Brain microvascular endothelial cell (primary cell): Measurements from ENCODE around the gene FAM131B.

Experiments used
- DNase-seq: peaks from one replicate; pipeline ENCODE4 v3.0.0-alpha.2; 2020
- H3K27ac ChIP-seq: fragments of 250-450 bp; sonication (Bioruptor Pico); 2 replicates; pipeline ENCODE4 v1.5.1; 2020; ENCODE audit warnings: mild to moderate bottlenecking, moderate library complexity
- H3K27me3 ChIP-seq: fragments of 250-450 bp; sonication (Bioruptor Pico); replicated peaks from 2 replicates; pipeline ENCODE4 v1.5.1; 2020; ENCODE audit warnings: mild to moderate bottlenecking
- H3K36me3 ChIP-seq: fragments of 250-450 bp; sonication (Bioruptor Pico); replicated peaks from 2 replicates; pipeline ENCODE4 v1.5.1; 2020; ENCODE audit warnings: mild to moderate bottlenecking
- H3K4me3 ChIP-seq: 2 replicates; pipeline ENCODE4 v1.5.1; 2011; ENCODE audit warnings: low read depth, mild to moderate bottlenecking, control low read depth, low read length, moderate library complexity
- in situ Hi-C: cut with HindIII; loops from 2 replicates; pipeline ENCODE4 v1.10.0; 2017; ENCODE audit warnings: low sequenced_read_pairs, low pct_ligation_motif_present
- TF ChIP-seq, protein P1 (sequence below): IDR thresholded peaks from 2 replicates; pipeline ENCODE4 v1.5.1; 2011; ENCODE audit warnings: low read depth, mild to moderate bottlenecking, moderate library complexity, low read length, control low read depth, inconsistent platforms; ENCODE audit errors: missing control alignments

FAM131B gene

DNA sequence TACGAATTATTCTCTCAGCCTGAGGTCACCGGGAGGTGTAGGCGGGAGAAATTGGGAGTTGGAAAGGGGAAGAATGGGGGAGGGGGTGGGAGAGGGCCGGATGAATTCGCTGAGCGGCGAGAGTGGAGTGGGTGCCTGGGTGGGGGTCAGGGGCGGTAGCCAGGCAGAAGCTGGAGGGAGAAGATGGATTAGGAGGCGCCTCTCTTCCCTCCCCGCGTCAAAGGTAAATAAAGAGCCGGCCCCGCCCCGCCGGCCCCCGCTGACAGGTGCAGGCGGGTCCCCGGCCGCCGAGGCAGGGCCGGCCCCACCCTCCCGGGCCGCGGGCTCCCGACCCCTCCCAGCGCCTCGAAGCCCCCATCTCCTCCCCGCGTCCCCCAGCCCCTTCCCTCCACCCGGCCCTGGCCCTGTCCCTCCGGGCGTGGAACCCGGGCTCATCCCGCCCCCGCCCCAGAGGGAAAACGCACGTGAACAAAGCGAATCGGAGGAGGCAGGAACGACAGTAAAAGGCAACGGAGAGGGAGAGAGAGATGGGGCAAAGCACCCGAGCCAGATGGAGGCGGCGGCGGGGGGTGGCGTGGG is 872 bp downstream of the FAM131B start:
- no peak for DNase-seq
- Histone ChIP-seq H3K27ac (no peak overlapping the region), H3K27me3 (peaks cover 19% of the 10 kb centered on the region), H3K4me3 (peak overlapping the region; percentile 57), H3K36me3 (no peaks in the 10 kb centered on the region)
- TF ChIP-seq, protein P1, sequence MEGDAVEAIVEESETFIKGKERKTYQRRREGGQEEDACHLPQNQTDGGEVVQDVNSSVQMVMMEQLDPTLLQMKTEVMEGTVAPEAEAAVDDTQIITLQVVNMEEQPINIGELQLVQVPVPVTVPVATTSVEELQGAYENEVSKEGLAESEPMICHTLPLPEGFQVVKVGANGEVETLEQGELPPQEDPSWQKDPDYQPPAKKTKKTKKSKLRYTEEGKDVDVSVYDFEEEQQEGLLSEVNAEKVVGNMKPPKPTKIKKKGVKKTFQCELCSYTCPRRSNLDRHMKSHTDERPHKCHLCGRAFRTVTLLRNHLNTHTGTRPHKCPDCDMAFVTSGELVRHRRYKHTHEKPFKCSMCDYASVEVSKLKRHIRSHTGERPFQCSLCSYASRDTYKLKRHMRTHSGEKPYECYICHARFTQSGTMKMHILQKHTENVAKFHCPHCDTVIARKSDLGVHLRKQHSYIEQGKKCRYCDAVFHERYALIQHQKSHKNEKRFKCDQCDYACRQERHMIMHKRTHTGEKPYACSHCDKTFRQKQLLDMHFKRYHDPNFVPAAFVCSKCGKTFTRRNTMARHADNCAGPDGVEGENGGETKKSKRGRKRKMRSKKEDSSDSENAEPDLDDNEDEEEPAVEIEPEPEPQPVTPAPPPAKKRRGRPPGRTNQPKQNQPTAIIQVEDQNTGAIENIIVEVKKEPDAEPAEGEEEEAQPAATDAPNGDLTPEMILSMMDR, result no peak
- in situ Hi-C loops, result no loop called here

DNA sequence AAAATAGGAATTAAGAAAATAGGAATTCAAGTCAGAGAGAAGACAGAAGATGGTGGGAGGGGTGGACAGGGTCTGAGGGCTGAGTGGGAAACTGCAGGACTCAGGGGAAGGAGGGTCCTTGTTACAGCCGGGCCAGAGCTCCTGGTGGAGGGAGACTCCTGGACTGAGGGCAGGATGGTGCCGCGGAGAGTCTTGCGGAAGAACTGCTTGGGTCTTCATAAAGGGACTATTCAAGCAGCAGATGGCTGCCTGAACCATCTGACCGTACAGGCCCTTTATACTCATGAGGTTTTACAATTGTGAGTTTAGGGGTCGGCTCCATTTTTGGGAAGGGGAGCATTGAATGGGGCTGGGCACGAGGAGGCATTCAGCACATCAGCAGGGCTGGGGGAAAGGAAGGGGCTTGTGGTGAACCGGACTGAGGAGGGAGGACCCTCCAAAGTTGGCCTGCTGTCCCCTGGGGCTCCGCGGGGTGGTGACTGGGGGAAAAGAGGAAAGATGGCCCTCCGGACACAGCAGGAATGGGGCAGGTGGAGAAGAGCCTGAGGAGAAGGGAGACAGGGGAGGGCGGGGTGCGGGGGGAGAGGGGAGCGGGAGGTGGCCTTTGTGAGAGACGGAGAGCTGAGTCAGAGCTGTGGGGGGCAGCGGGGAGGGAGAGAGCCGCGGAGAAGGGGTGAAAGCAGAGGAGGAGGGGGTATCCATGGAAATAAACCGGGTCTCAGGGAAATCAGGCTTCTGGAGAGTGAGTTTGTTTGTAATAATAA is 1.5 kb downstream of the FAM131B start:
- in situ Hi-C loops, result no loop called here
- TF ChIP-seq, protein P1, result no peak
- H3K27ac ChIP-seq, result no peak overlapping the region
- H3K36me3 ChIP-seq, result no peaks in the 10 kb centered on the region
- H3K27me3 ChIP-seq, result peaks cover 19% of the 10 kb centered on the region
- no peak overlapping the region for H3K4me3 ChIP-seq
- no peak for DNase-seq

DNA sequence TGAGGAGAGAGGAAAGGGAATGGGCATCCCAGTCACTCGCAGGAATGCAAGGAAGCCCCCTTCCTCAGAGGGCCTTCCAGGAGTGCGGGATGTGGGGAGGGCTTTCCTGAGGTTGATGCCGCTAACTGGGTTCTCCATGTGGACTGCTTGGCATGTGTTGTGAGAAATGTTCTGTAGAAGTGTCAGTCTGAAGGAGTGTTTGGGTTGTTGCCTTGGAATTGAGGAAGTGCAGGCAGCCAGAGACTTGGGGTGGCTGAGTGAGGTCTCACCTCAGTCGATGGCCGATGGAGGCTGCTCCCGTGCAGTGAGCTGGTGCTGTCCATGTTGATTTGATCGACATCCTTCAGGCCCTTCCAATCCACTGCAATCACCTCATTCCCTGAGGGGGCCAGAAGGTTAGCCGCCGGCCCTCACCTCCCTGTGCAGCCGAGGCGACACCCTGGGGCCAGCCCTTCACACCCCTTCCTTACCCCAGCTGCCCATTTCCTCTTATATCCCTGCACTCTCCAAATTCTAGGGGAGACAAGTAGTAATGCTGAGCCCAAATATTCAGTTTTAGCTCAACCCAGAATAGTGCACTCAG is 2.7 kb downstream of the FAM131B start:
- Histone ChIP-seq H3K36me3 (no peaks in the 10 kb centered on the region), H3K27ac (no peak overlapping the region), H3K4me3 (no peak overlapping the region), H3K27me3 (peaks cover 19% of the 10 kb centered on the region)
- TF ChIP-seq, protein P1, result no peak
- DNase-seq, result no peak
- in situ Hi-C loops, result no loop called here

DNA sequence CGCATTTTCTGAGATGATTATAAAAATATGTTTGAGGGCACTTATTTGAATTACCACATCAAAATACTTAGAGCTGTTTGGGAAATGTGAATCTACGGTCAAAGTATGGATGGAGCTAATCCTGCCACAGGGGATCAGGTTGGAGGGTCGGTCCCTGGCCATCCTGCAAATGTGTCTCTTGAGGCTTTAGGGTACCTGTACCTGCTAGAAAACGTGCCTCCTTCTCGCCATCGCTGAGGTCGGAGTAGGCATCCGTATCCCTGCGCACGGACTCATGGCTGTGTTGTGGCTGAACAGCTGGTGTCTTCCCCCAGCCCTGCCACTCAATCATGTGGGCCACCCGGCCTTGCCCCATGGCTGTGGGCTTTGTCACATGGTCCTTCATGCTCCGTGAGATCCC is 3.9 kb downstream of the FAM131B start:
- Histone ChIP-seq H3K4me3 (no peak overlapping the region), H3K36me3 (no peaks in the 10 kb centered on the region), H3K27me3 (peaks cover 17% of the 10 kb centered on the region), H3K27ac (no peak overlapping the region)
- in situ Hi-C loops, result no loop called here
- no peak for DNase-seq
- TF ChIP-seq, protein P1, result no peak

DNA sequence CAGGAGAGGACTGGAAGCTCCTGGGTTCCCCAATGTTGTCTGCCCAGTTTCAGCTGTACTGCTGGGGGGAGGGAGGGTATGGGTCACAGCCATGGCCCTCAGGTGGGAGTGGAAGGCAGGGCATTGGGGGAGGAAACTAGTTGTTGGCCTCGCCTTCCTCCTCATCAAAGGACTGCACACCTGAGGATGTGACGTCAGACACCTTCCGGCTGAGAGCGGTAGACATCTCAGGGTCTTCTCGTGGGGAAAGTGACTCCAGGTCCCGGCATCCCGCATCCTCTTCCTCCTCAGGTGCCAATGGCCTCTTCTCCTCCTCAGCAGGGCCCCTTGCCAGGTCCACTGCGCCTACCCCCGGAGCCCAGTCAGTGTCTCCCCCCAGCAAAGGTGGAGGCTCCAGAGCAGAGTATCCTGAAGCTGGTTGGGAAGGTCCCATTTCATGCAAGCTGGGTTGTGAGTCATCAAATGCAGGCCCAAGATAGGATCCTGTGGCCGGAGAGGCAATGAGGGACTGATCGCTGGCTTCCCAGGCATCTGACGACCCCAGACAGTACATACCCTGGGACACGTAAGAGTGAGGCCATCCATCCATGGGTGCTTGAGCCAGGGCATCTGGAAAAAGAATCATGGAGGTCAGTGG is 6.0 kb downstream of the FAM131B start:
- no peak overlapping the region for H3K4me3 ChIP-seq
- no peak for DNase-seq
- peaks cover 3% of the 10 kb centered on the region for H3K27me3 ChIP-seq
- H3K36me3 ChIP-seq, result no peaks in the 10 kb centered on the region
- H3K27ac ChIP-seq, result no peak overlapping the region
- in situ Hi-C loops, result no loop called here
- TF ChIP-seq, protein P1, result no peak
